HG03196 (cell line): ENCODE measurements around the gene VTCN1.
"Not testable (repeated sequence)": the region's sequence is repeated elsewhere in the genome, so short reads cannot be mapped to it uniquely, and the experiment has no call there.

Experiments used
- ATAC-seq: cut with Tn5 transposase; IDR thresholded peaks from one replicate; pipeline ENCODE4 v1.9.1; 2021; ENCODE audit not compliant: unreplicated experiment

VTCN1 gene

GRCh38 chr1:117101858-117102257 lies 108.9 kb downstream of the VTCN1 start:
- ATAC-seq = not testable (repeated sequence)

- ATAC-seq = no peak
These were observed 109.4 kb downstream of the VTCN1 start for GRCh38 chr1:117101334-117101733.

GRCh38 chr1:117098287-117098890 lies 112.3 kb downstream of the VTCN1 start:
- no peak for ATAC-seq

- ATAC-seq = no peak
These were observed 113.3 kb downstream of the VTCN1 start for GRCh38 chr1:117097443-117097842.

DNA sequence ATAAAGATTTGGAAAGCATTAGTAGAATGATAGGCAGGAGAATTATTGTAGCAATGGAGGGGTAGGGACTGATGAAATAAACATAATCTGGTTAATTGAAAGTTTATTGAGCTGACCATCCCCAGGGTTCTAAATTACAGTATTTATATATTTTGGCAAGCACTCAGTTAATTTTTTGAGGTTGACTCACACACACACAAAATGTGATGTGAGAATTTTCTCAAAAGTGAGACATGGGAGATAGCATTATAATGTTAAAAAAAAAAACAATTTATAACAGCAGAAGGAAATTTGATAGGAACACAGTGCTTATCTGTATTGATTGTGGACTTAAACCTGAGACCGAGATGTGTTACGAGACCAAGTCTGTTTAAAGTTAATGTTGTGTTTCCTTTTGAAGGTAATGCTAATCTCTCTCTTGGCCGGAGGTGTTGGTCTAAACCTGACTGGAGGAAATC lies 113.7 kb downstream of the VTCN1 start:
- ATAC-seq = no peak

DNA sequence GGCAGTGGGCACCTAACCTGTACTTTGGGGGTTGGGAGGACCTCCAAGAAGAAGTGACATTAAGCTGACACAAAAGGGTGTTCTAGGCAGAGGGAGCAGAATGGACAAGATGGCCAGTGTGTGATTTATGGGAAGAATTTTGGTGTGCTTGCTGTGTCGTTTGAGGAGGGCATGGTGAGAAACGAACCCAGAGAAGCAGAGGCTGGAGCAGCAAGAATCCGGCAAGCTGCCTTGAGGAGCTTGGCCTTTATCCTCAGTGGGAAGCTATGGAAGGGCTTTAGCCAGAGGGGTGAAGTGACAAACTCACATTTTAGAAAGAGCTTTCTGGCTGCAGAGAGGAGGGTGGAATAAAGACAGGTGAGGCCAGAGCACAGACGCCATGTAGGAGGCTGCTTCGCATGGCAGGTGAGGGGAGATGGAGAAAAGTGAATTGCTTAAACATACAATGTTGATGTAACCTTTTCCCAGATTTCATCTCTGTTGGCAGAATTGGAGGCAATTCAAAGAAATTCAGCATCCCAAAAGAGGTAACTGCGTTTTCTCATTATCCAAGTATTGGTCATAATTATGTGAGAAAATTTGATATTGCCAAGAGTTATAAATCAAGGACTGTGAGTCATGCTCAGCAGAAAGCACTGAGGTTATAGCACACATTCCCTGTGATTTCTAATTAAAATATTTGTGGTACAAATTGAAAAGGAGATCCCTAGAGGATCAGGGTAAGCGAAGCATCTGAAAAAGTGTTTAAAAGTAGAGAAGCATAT lies 115.7 kb downstream of the VTCN1 start:
- ATAC-seq = no peak

GRCh38 chr1:117093870-117094621 lies 116.7 kb downstream of the VTCN1 start:
- ATAC-seq = no peak
